Measurements from ENCODE around the gene SSX4B.
"Not testable (repeated sequence)": the region's sequence is repeated elsewhere in the genome, so short reads cannot be mapped to it uniquely, and the experiment has no call there.

SSX4B gene, protein sequence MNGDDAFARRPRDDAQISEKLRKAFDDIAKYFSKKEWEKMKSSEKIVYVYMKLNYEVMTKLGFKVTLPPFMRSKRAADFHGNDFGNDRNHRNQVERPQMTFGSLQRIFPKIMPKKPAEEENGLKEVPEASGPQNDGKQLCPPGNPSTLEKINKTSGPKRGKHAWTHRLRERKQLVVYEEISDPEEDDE

DNA sequence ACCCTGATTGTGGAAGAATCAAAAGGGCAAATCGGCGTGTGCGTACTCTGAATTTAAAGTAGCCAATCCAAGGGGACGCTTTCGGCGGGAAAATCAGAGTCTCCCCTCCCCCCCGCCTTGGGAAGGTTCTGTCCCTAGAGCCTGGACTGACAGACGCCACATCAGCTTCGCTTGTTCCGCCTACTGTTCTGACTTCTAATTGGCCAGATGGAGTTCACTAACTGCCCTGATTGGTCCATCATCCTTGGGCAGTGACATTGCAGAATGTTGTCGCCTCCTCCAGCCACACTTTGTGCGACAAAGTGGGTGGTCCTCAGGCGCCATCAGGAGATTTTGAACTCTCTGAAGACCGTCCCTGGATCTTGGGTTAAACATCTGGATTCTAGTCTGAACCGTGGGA is at the start of gene SSX4B:
Gene SSX4B (minus strand): TSS at position 101 of the 400 bp plus-strand sequence. CDS start 588 bp downstream, outside the sequence.
- not testable (repeated sequence) for H3K4me3 ChIP-seq (ENCODE audit: low read length); DNase-seq (ENCODE audit: low read depth)

GRCh38 chrX:48460606-48461005 is 48.8 kb upstream of the SSX4B start:
- no peak for TF ChIP-seq CTCF (conservative IDR thresholded peaks at IDR 0.05; ENCODE audit: low read length)
- no peak for DNase-seq (ENCODE audit: low read depth)
- H3K4me3 ChIP-seq (ENCODE audit: low read length) = no peak overlapping the region

DNA sequence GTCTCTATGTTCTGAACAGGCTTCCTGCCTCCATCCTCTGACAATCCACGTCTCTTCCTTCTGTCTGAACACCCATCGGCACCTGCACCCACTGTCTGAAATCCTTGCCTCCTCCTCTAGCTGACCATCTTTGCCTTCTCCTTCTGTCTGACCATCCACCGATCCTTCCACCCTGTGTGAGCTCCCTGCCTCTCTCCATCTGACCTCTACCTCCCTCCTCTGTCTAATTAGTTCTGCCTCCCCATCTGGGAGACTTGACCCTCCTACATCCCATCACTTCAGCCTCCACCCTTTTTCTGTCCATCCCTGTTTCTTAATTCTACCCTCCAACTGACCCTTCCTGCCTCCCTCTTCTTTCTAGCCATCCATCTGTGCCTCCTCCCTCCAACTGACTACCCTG is 48.3 kb upstream of the SSX4B start:
- no peak for TF ChIP-seq CTCF (conservative IDR thresholded peaks at IDR 0.05; ENCODE audit: low read length)
- no peak for DNase-seq (ENCODE audit: low read depth)
- no peak overlapping the region for H3K4me3 ChIP-seq (ENCODE audit: low read length)

DNA sequence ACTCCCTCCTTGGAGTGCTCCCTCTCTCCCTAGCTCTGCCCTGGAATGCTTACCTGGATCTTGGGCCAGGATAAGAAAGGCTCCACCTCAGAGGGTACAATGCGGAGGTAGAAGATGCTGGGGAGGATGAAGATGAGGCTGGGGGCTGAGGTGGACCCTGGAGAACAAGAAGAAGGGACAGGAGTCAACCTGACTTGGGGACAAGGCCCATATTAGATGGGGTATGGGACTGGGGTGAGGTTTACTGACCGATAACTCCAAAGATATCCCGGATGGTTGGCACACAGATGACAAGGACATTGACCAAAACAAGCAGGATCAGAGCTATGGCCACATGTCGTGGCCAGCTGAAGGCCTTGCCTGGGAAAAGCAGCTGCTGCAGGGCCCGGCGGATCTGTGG is 47.7 kb upstream of the SSX4B start:
- no peak for TF ChIP-seq CTCF (conservative IDR thresholded peaks at IDR 0.05; ENCODE audit: low read length)
- DNase-seq (ENCODE audit: low read depth) = no peak
- H3K4me3 ChIP-seq (ENCODE audit: low read length) = no peak overlapping the region

DNA sequence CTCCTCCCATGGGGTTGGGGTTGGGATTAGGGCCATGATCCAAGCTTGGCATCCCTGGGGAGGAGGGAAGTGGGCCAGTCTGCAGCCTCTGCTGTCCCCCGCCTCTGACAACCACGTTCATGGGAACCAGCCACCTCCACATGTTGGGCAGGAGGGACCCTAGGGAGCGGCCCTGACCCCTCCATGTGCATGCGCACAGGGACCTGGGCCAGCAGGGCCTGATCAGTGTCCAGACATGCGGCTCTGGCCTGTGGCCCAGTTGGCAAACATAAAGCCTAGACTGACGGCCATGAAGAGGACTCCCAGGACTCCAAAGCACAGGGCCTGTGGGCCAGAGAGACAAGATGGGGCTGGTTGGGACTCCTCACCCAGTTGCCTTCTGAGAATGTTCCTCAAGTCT is 47.0 kb upstream of the SSX4B start:
- no peak for TF ChIP-seq CTCF (conservative IDR thresholded peaks at IDR 0.05; ENCODE audit: low read length)
- DNase-seq (ENCODE audit: low read depth) = no peak
- H3K4me3 ChIP-seq (ENCODE audit: low read length) = no peak overlapping the region

DNA sequence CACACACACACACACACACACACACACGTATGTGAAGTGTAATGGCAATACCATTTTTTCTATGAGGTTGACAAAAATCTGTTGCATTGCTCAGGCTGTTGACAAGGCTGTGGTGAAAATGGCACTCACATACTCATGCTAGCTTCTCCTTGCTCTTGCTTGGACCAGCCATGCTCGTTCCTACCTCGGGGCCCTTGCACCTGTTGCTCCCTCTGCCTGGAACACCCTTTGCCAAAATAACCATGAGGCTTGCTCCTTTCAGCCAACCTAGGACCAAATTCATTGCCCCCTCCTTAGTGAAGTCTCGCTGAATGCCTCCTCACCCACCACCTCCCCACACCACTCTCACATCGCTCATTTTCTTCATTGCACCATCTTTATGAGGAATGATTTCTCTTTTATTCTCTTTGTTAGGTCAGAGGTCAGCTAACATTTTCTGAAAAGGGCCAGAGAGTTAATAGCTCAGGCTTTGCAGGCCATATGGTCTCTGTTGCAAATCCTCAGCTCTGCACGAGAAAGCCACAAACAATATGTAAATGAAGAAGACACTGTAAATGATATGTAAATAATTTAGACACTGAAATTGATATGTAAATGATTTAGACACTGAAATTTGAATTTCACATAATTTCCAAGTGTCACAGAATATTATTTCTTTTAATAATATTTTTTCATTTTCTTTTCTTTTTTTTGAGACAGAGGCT is 45.0 kb upstream of the SSX4B start:
- no peak overlapping the region for H3K4me3 ChIP-seq (ENCODE audit: low read length)
- TF ChIP-seq CTCF (conservative IDR thresholded peaks at IDR 0.05; ENCODE audit: low read length) = no peak
- no peak for DNase-seq (ENCODE audit: low read depth)

DNA sequence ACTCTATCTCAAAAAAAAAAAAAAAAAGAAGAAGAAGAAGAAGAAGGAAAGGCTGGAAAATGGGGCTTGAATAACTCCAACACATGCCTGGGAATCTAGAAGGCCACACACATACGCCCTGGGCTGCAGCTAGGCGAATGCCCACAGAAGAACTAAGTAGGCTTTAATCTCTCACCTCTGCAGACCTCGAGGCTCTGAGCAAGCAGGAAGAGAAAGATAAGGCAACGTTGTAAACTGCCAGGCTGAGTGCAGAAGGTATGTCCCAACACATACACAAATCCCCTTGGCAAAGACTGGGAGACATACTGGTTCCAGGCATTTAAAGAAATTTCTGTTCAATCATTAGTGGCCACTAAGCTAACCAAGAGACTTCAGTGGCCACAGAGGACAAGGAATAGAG is 39.9 kb upstream of the SSX4B start:
- TF ChIP-seq CTCF (conservative IDR thresholded peaks at IDR 0.05; ENCODE audit: low read length) = no peak
- no peak for DNase-seq (ENCODE audit: low read depth)
- H3K4me3 ChIP-seq (ENCODE audit: low read length) = no peak overlapping the region
